Kidney (tissue), 14 donors: ENCODE results near the gene AP4M1. TPM values are rescaled to one million over a fixed set of nuclear protein-coding genes. Genes with fewer than 3 reads are reported as not detected.

Source experiments
- DNase-seq, 5 donors: peaks; one replicate each; pipeline ENCODE4 v3.0.0-alpha.2; 2013 to 2020
- FAIRE-seq: peaks from 2 replicates; lab custom pipeline; 2012; peaks lifted over from hg19 to GRCh38; lab: Jason Lieb, UNC
- H3K27ac ChIP-seq, 2 donors: one replicate each; pipeline ENCODE4 v1.7.0; 2013; ENCODE audit warnings: low read depth in 2 of 2, low read length in 2 of 2, inconsistent platforms in 1 of 2
- H3K27me3 ChIP-seq: one replicate; pipeline ENCODE4 v1.7.1; 2013; ENCODE audit warnings: low read length, inconsistent platforms; ENCODE audit not compliant: control insufficient read depth, insufficient read depth
- H3K36me3 ChIP-seq, 3 donors: one replicate each; pipeline versions ENCODE4 v1.7.0 to v1.7.1; 2013; ENCODE audit warnings: low read length in 3 of 3, control low read depth in 1 of 3, inconsistent platforms in 1 of 3; ENCODE audit not compliant: insufficient read depth in 3 of 3, control insufficient read depth in 2 of 3
- H3K4me1 ChIP-seq, 3 donors: one replicate each; pipeline versions ENCODE4 v1.7.0 to v1.7.1; 2013; ENCODE audit warnings: low read length in 3 of 3, inconsistent platforms in 1 of 3, low read depth in 1 of 3; ENCODE audit not compliant: control insufficient read depth in 2 of 3, insufficient read depth in 2 of 3
- H3K4me3 ChIP-seq, 3 donors: one replicate each; pipeline versions ENCODE4 v1.7.0 to v1.8.1; 2013; ENCODE audit warnings: low read length in 3 of 3, control low read depth in 1 of 3, inconsistent platforms in 1 of 3
- H3K9ac ChIP-seq, 3 donors: one replicate each; pipeline versions ENCODE4 v1.7.0 to v1.7.1; 2013; ENCODE audit warnings: low read length in 3 of 3, control low read depth in 1 of 3, inconsistent platforms in 1 of 3
- H3K9me3 ChIP-seq, 3 donors: one replicate each; pipeline versions ENCODE4 v1.7.0 to v1.7.1; 2013; ENCODE audit warnings: low read length in 3 of 3, control low read depth in 1 of 3, inconsistent platforms in 1 of 3; ENCODE audit not compliant: control insufficient read depth in 2 of 3, insufficient read depth in 1 of 3
- CTCF ChIP-seq: IDR thresholded peaks from 3 replicates; pipeline ENCODE4 v1.5.1; 2012; ENCODE audit warnings: mild to moderate bottlenecking, moderate library complexity, borderline replicate concordance; ENCODE audit not compliant: insufficient read depth; ENCODE audit errors: extremely low read depth
- intact Hi-C: fragments of 100-400 bp; cut with DNase I; formaldehyde crosslinking; loops from one replicate; pipeline ENCODE4 v1.11.1; 2022
- polyA plus RNA-seq: library from polyadenylated mRNA; stranded (reverse); fragments of 350-450 nt; fragmentation: Illumina TruSeq; extraction: RNeasy Lipid Tissue Mini Kit (QIAGEN cat#74804); gene quantifications from one replicate; pipeline ENCODE4 v1.2.3, GENCODE V29; 2014; ENCODE audit warnings: low read depth, low replicate concordance; ENCODE audit not compliant: insufficient read depth
- total RNA-seq: library from RNA; stranded (reverse); fragmentation: NEBNext Ultra II Directional; extraction: Animal tissue kit (Norgen Biotek cat#: 25700); gene quantifications from one replicate; pipeline ENCODE4 v1.2.1, GENCODE V29; 2021
- donor health status: control.
- donor health status: control.
- donor health status: control.
- donor health status: control.
- donor health status: control.
- donor health status: DM: yes; HTN: yes; CAD: no.
- donor health status: Normal renal cell carcinoma (clear cell type).

The AP4M1 gene
- total and polyA plus RNA-seq, 2 donors from 2014 or later: 16.4 to 22.8 TPM

- DNase-seq (no peak), FAIRE-seq (no peak)
- Histone ChIP-seq H3K9ac (no peak overlapping the region), H3K27me3 (no peaks in the 10 kb centered on the region), H3K4me1 (no peaks in the 10 kb centered on the region), H3K27ac (no peak overlapping the region), H3K4me3 (no peak overlapping the region), H3K9me3 (no peaks in the 10 kb centered on the region), H3K36me3 (peaks cover 0 to 20% (median 2%) of the 10 kb centered on the region in 3 donors)
- TF ChIP-seq CTCF: no peak
- intact Hi-C loops: no loop called here
Observed at GRCh38 chr7:100105534-100105933, 4.1 kb downstream of the AP4M1 start.

- intact Hi-C loops: no loop called here
- DNase-seq (peak in 1 of 5 donors; percentile 65), FAIRE-seq (no peak)
- Histone ChIP-seq H3K36me3 (peaks cover 0 to 20% (median 7%) of the 10 kb centered on the region in 3 donors), H3K4me1 (no peaks in the 10 kb centered on the region), H3K27me3 (no peaks in the 10 kb centered on the region), H3K27ac (no peak overlapping the region), H3K9me3 (no peaks in the 10 kb centered on the region), H3K9ac (no peak overlapping the region), H3K4me3 (no peak overlapping the region)
- no peak for TF ChIP-seq CTCF
Observed at GRCh38 chr7:100106633-100107032, 5.2 kb downstream of the AP4M1 start.

DNA sequence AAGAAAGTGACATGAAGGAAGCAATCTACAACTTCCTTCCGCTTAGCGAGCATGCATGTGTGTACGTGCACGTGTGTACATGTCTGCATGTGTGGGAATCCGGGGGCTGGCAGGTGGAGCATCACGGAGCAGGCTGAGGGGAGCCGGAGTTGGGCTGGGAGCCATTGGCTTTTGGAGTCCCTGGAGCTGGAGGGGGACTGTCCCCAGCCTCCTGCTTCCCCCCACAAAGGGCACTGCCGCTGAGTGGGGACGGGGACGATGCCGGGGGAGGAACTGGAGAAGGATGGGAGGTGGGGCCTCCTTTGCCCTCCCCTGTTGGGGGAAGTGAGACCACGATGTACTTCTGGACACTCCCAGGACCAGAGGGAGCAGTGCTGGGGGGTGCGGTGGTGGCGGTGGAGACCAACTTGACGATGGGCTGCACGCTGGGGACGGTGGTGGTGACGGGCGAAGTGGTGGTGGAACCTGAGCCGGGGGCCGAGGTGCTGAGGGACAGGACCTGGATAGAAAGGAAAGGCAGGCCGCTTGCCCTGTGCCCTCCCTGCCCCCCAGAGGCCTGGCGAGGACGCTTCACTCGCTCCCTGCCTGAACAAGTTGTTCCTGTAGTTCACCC is 5.8 kb downstream of the AP4M1 start:
- intact Hi-C loops: no loop called here
- Histone ChIP-seq H3K4me3 (no peak overlapping the region), H3K4me1 (no peaks in the 10 kb centered on the region), H3K27ac (no peak overlapping the region), H3K36me3 (peaks cover 0 to 20% (median 7%) of the 10 kb centered on the region in 3 donors), H3K9ac (no peak overlapping the region), H3K9me3 (no peaks in the 10 kb centered on the region), H3K27me3 (no peaks in the 10 kb centered on the region)
- FAIRE-seq (no peak), DNase-seq (peak in 1 of 5 donors; percentile 78)
- TF ChIP-seq CTCF: no peak
